Daoy (cell line): ENCODE results near the gene GTF2H1. TPM values are rescaled to one million over a fixed set of nuclear protein-coding genes. Genes with fewer than 3 reads are reported as not detected.

Source experiments
- total RNA-seq: library from RNA; depleted of rRNA; stranded (reverse); fragments of >200 nt; shearing (Covaris generic); gene quantifications from 2 replicates; pipeline ENCODE4 v1.2.3, GENCODE V29; 2014; rRNA removed

Gene GTF2H1
- total RNA-seq, 1 experiment from 2014 or later, result 70.4 TPM

Other genes with a start within 250 kb of the GTF2H1 start
- gene SAAL1, start 216.5 kb upstream of the GTF2H1 start, total RNA-seq, result 62.7 and 72.7 TPM in 2 replicates
- not detected in 2 replicates for gene MRGPRX3, start 190.0 kb upstream of the GTF2H1 start, total RNA-seq
- gene MRGPRX4, start 149.7 kb upstream of the GTF2H1 start, total RNA-seq, result not detected in 2 replicates
- gene SAA4, start 85.8 kb upstream of the GTF2H1 start, total RNA-seq, result not detected in 2 replicates
- gene SAA2, start 73.9 kb upstream of the GTF2H1 start, total RNA-seq, result 3.0 TPM in 1 of 2 replicates, not detected in the other
- 0.69 TPM in 1 of 2 replicates, not detected in the other for gene SAA1, start 56.3 kb upstream of the GTF2H1 start, total RNA-seq
- 32.1 and 32.9 TPM in 2 replicates for gene HPS5, start 427 bp upstream of the GTF2H1 start, total RNA-seq
- gene LDHA, start 72.0 kb downstream of the GTF2H1 start, total RNA-seq, result 452 and 487 TPM in 2 replicates
- not detected in 2 replicates for gene LDHC, start 89.8 kb downstream of the GTF2H1 start, total RNA-seq
- 0.11 TPM in 1 of 2 replicates, not detected in the other for gene LDHAL6A, start 133.3 kb downstream of the GTF2H1 start, total RNA-seq
- gene TSG101, start 204.4 kb downstream of the GTF2H1 start, total RNA-seq, result 62.7 and 111 TPM in 2 replicates